GM12873 (cell line): ENCODE data around the gene PLCXD1.

Source experiments
- TF ChIP-seq, protein P1 (sequence below): IDR thresholded peaks from 2 replicates; pipeline ENCODE4 v1.5.1; 2012; ENCODE audit warnings: low read depth, mild to moderate bottlenecking, moderate library complexity, low read length, control low read depth; ENCODE audit not compliant: insufficient read depth; ENCODE audit errors: missing control alignments

PLCXD1 gene

DNA sequence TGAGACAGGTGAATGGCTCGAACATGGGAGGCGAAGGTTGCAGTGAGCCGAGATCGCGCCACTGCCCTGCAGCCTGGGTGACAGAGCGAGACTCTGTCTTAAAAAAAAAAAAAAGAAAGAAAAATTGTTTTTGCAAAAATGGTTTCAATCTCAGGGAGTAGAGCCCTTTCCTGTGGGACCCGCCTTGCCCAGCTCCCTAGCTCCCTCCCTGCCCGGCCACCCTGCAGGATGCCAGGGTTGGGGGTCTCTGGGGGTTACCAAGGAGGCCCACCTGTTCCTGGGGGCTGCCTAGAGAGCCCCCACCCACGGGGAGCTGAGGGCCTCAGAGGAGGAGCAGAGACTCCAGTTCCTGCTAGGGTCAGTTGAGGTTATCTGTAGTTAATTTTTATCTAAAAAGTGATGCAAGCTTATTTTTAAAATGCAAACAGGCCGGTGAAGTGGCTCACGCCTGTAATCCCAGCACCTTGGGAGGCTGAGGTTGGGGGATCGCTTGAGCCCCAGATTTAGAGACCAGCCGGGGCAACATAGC lies 18.7 kb upstream of the PLCXD1 start:
- TF ChIP-seq, protein P1, sequence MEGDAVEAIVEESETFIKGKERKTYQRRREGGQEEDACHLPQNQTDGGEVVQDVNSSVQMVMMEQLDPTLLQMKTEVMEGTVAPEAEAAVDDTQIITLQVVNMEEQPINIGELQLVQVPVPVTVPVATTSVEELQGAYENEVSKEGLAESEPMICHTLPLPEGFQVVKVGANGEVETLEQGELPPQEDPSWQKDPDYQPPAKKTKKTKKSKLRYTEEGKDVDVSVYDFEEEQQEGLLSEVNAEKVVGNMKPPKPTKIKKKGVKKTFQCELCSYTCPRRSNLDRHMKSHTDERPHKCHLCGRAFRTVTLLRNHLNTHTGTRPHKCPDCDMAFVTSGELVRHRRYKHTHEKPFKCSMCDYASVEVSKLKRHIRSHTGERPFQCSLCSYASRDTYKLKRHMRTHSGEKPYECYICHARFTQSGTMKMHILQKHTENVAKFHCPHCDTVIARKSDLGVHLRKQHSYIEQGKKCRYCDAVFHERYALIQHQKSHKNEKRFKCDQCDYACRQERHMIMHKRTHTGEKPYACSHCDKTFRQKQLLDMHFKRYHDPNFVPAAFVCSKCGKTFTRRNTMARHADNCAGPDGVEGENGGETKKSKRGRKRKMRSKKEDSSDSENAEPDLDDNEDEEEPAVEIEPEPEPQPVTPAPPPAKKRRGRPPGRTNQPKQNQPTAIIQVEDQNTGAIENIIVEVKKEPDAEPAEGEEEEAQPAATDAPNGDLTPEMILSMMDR: no peak

DNA sequence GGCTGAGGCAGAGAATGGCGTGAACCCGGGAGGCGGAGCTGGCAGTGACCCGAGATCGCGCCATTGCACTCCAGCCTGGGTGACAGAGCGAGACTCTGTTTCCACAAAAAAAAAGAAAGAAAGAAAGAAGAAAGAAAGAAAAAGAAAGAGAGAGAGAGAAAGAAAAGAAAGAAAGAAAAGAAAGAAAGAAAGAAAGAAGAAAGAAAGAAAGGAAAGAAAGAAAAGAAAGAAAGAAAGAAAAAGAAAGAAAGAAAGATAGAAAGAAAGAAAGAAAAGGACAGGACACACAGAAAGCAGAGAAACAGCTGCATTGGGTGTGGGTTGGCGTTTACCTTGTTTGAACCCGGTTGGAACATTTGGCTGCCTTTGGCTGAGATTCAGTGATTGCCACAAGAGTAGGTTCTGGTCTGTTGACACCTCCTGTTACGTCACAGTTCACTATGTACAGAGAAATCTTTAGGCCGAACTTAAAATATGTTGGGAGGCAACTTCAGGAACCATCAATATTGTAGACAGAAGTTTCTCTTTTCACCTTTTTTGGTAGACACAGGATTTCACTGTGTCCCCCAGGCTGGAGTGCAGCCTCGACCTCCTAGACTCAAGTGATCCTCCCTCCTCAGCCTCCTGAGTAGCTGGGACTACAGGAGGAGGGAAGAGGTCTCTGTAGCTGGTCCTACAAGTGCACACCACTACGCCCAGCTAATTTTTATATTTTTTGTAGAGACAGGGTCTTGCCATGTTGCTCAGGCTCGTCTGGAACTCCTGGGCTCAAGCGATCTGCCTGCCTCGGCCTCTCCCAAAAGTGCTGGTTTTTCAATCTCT lies 16.3 kb upstream of the PLCXD1 start:
- TF ChIP-seq, protein P1: no peak

DNA sequence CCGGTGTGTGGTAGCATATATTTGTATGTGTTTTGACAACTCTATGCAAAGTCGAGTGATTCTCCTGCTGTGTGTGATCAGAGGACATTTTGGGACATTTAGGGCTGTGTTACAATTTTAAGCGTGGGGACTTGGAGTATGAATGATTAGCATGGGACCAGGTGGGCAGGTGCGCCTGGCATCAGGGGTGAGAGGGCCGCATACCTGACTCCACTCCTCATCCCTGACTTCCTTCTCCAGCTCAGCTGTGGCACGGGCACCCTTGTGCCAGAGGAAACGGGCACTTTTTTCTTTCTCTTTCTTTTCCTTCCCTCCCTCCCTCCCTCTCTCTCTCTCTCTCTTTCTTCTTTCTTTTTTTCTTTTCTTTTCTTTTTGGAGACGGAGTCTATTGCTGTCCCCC lies 15.7 kb upstream of the PLCXD1 start:
- TF ChIP-seq, protein P1: no peak

DNA sequence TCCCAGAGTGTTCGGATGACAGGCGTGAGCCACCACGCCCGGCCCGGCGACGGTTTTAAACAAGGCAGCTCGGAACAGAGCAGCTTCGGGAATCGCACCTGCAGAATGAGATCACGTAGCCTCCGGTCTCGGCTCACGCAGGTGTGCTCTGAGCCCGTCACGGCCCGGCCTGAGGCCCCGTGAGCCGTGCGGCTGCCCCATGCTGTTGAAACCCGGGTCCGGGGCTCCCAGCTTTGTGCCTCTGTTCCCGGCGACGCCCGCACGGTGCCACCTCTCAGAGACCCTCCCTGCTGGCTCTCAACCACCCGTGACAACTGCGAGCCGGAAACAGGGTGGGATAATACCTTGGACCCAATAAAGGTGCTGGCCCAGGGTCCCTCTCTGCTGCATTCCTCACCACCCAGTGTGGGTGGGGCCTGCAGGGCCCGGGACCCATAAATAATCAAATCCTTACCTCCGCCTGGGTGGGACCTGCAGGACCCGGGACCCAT lies 13.4 kb upstream of the PLCXD1 start:
- TF ChIP-seq, protein P1: no peak

DNA sequence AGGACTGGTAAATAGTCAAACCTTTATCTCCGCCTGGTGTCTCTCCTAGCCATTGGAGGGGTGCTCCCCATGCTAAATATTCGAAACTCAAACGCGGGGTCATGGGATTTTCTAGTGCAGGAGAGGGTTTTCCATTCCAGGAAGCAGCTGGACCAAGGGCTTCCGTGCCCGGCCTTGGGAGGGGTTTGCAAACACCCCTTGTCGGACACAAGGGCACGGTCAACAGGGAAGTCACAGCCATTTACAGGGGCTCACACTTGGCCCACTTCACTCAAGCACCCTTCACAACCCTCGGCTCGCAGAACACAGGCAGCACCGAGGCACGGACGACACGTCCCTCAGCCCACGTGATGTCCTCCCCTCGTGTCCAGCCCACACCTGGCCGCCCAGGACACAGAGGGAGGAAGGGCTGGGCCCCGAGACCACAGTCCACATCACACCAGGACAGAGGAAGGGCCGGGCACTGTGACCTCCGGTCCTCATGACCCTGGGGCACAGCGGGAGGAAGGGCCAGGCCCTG lies 10.3 kb upstream of the PLCXD1 start:
- TF ChIP-seq, protein P1: no peak

DNA sequence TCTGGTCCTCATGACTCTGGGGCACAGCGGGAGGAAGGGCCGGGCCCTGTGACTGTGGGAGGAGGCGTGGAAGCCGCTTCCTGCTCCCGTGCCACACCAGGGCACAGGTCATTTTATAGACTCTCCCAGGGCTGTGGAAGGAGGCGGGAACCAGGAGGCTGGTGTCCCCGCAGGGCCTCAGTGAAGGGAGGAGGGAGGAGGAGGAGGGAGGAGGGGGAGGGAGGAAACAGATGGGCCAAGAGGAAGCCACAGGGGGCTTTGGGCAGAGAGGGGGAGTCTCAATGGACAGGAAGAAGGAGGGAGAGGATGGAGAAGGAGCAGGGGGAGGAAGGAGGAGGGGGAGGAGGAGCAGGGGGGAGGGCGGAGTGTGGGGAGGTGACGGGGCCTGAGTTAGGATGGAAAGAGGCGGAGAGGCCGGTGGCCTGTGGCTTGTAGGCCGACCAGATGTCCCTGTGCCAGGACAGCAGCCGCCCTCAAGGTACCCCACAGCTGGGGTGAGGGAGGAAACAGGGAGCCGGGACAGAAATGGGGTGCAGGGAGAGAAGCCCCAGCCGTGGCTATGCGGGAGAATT lies 6.2 kb upstream of the PLCXD1 start:
- TF ChIP-seq, protein P1: no peak

DNA sequence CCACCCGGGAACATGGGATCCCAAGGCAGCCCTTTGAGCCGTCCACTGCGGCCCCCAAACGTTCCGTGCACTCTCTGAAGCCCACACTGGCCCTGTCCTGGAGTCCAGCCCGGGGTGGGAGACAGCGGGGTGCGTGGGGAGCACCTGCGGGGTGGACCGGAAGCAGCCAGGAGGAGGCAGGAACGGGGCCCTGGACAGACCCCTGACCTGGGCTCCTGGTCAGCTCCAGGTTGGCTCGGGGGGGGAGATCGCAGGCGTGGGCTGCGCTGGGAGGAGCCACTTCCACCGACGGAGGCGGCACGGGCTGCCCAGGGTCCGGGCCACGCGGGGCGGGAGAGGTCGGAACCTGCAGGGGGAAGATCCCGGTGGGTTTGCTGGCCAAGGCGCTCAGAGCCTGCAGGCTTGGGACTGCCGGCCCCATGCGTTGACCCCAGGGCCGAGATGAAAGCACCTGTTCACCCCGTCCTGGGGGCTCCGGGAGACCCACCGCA lies 5.7 kb upstream of the PLCXD1 start:
- TF ChIP-seq, protein P1: no peak
